HCT116 (cell line): ENCODE data around the gene STT3B. TPM values are rescaled to one million over a fixed set of nuclear protein-coding genes. Genes with fewer than 3 reads are reported as not detected.

Experiments
- ATAC-seq: fragments of 200-7000 bp; cut with Tn5 transposase; 2 replicates; pipeline ENCODE4 v1.9.1; 2020; ENCODE audit warnings: mild to moderate bottlenecking, moderate library complexity
- BruUV-seq: library from RNA; stranded (reverse); fragments of 400-500 nt; replicated peaks from 2 replicates; lab custom pipeline; 2021; lab: Mats Ljungman, UMichigan
- CTCF ChIA-PET: fragments of 300-600 bp; sonication (Branson Sonifier 250); formaldehyde crosslinking; loops from one replicate; lab custom pipeline; 2021; ENCODE audit warnings: antibody characterized with exemption; lab: Charles Lee
- POLR2A ChIA-PET: fragments of 300-600, 350-600 bp; sonication (Branson Sonifier 250); formaldehyde crosslinking; loops from one replicate; lab custom pipeline; 2021; ENCODE audit warnings: antibody characterized with exemption; lab: Charles Lee
- RAD21 ChIA-PET, 2 experiments: fragments of 300-600 bp; sonication (Branson Sonifier 250); formaldehyde crosslinking; loops; one replicate each; lab custom pipeline; 2023; ENCODE audit warnings: low total read pairs in 2 of 2; ENCODE audit not compliant: uncharacterized antibody in 2 of 2, unreplicated experiment in 2 of 2, low non-redundant PET in 1 of 2; lab: Charles Lee
- DNase-seq: peaks from one replicate; pipeline ENCODE4 v3.0.0-alpha.2; 2010; ENCODE audit warnings: low read depth, low spot score
- H2AFZ ChIP-seq: fragments of 200-600 bp; shearing (Covaris generic), sonication (generic); 2 replicates; pipeline ENCODE4 v1.6.1; 2017; ENCODE audit warnings: low read depth, mixed run types, mixed read lengths, antibody characterized with exemption, low read length; ENCODE audit not compliant: poor library complexity, severe bottlenecking
- H3K27ac ChIP-seq: 2 replicates; pipeline ENCODE4 v1.5.1; 2012; ENCODE audit warnings: low read depth, low read length
- H3K27me3 ChIP-seq: fragments of 200-600 bp; sonication (generic); 2 replicates; pipeline ENCODE4 v1.6.1; 2016; ENCODE audit warnings: mixed run types, low read length, mixed read lengths; ENCODE audit not compliant: insufficient read depth
- H3K36me3 ChIP-seq, 2 experiments: fragments of 200-500 bp in 1 of 2; fragments of 200-600 bp in 1 of 2; sonication (Bioruptor generic) in 1 of 2; sonication (generic) in 1 of 2; 2 replicates each; pipeline versions ENCODE4 v1.5.1 to v1.6.1; 2014 to 2016; ENCODE audit warnings: low read length in 2 of 2, inconsistent platforms in 1 of 2, mixed read lengths in 1 of 2, mixed run types in 1 of 2; ENCODE audit not compliant: insufficient read depth in 2 of 2, control insufficient read depth in 1 of 2
- H3K4me1 ChIP-seq, 2 experiments: fragments of 200-600 bp in 1 of 2; sonication (generic) in 1 of 2; 2 replicates each; pipeline versions ENCODE4 v1.5.1 to v1.6.1; 2012 to 2017; ENCODE audit warnings: low read length in 2 of 2, inconsistent platforms in 1 of 2, mild to moderate bottlenecking in 1 of 2, mixed read lengths in 1 of 2, mixed run types in 1 of 2, moderate library complexity in 1 of 2; ENCODE audit not compliant: insufficient read depth in 2 of 2, control insufficient read depth in 1 of 2
- H3K4me2 ChIP-seq: fragments of 200-600 bp; sonication (generic); 2 replicates; pipeline ENCODE4 v1.6.1; 2017; ENCODE audit warnings: mixed run types, low read length, mixed read lengths
- H3K4me3 ChIP-seq, 2 experiments: fragments of 200-600 bp in 1 of 2; sonication (generic) in 1 of 2; replicated peaks in 1 of 2; 2 replicates each; pipeline ENCODE4 v1.5.1; 2011 to 2016; ENCODE audit warnings: low read length in 2 of 2, control low read depth in 1 of 2, low read depth in 1 of 2, mild to moderate bottlenecking in 1 of 2, mixed read lengths in 1 of 2, mixed run types in 1 of 2
- H3K79me2 ChIP-seq: fragments of 200-600 bp; sonication (generic); 2 replicates; pipeline ENCODE4 v1.6.1; 2017; ENCODE audit warnings: mild to moderate bottlenecking, mixed run types, low read length, moderate library complexity, mixed read lengths; ENCODE audit not compliant: insufficient read depth
- H3K9ac ChIP-seq: fragments of 200-600 bp; sonication (generic); 2 replicates; pipeline ENCODE4 v1.6.1; 2016; ENCODE audit warnings: low read length, mixed read lengths
- H3K9me2 ChIP-seq: fragments of 200-600 bp; sonication (generic), shearing (Covaris generic); 2 replicates; pipeline ENCODE4 v1.6.1; 2017; ENCODE audit warnings: mixed run types, mild to moderate bottlenecking, moderate library complexity; ENCODE audit not compliant: insufficient read depth
- H3K9me3 ChIP-seq, 2 experiments: fragments of 200-500 bp in 1 of 2; fragments of 200-600 bp in 1 of 2; sonication (Bioruptor generic) in 1 of 2; sonication (generic) in 1 of 2; 2 replicates each; pipeline ENCODE4 v1.6.1; 2014 to 2017; ENCODE audit warnings: low read length in 2 of 2, mixed read lengths in 2 of 2, inconsistent platforms in 1 of 2, low read depth in 1 of 2, mild to moderate bottlenecking in 1 of 2, mixed run types in 1 of 2, moderate library complexity in 1 of 2; ENCODE audit not compliant: control insufficient read depth in 1 of 2, insufficient read depth in 1 of 2
- H4K20me1 ChIP-seq: fragments of 200-600 bp; sonication (generic), shearing (Covaris generic); 2 replicates; pipeline ENCODE4 v1.6.1; 2017; ENCODE audit warnings: mixed run types, mild to moderate bottlenecking, moderate library complexity; ENCODE audit not compliant: insufficient read depth
- CEBPB ChIP-seq: IDR thresholded peaks from 2 replicates; pipeline ENCODE4 v1.6.1; 2012; ENCODE audit warnings: low read depth
- CTCF ChIP-seq, 3 experiments: fragments of 200-600 bp in 1 of 3; sonication (generic) in 1 of 3; IDR thresholded peaks in 2 of 3; conservative IDR thresholded peaks in 1 of 3; 2 replicates each; pipeline ENCODE4 v1.5.1; 2012 to 2017; ENCODE audit warnings: low read depth in 2 of 3, low read length in 2 of 3, antibody characterized with exemption in 1 of 3, borderline replicate concordance in 1 of 3, control low read depth in 1 of 3, mild to moderate bottlenecking in 1 of 3, mixed read lengths in 1 of 3, mixed run types in 1 of 3, moderate library complexity in 1 of 3; ENCODE audit not compliant: insufficient read depth in 1 of 3
- JUND ChIP-seq: IDR thresholded peaks from 2 replicates; pipeline ENCODE4 v1.6.1; 2012
- intact Hi-C: fragments of 100-400 bp; cut with micrococcal nuclease; formaldehyde crosslinking; loops from 2 replicates; pipeline ENCODE4 v1.10.0; 2022
- total RNA-seq: library from RNA; stranded (reverse); gene quantifications from one replicate; pipeline ENCODE4 v1.2.1, GENCODE V29; 2021; ENCODE audit not compliant: unreplicated experiment
- TF ChIP-seq, protein P1 (sequence below): IDR thresholded peaks from 2 replicates; pipeline ENCODE4 v1.6.1; 2012

STT3B gene
- total RNA-seq, 1 experiment from 2014 or later = 131 TPM

- peaks cover 63% of the 10 kb centered on the region; the same call in 1 of the 2 replicates for H4K20me1 ChIP-seq
- no peak for DNase-seq
Observed at GRCh38 chr3:31559872-31560534, 27.3 kb downstream of the STT3B start.

More at GRCh38 chr3:31559872-31560534, 27.3 kb downstream of the STT3B start:
- no peaks in the 10 kb centered on the region for H3K9me3 ChIP-seq
- CTCF ChIA-PET = no interaction called here
- H3K9ac ChIP-seq = no peak overlapping the region
- no peak overlapping the region for H3K4me3 ChIP-seq
- intact Hi-C loops = no loop called here
- POLR2A ChIA-PET = no interaction called here
- peaks cover 100% of the 10 kb centered on the region for H3K79me2 ChIP-seq
- no peaks in the 10 kb centered on the region for H3K9me2 ChIP-seq
- ATAC-seq = no peak
- H3K27ac ChIP-seq = no peak overlapping the region
- RAD21 ChIA-PET = no interaction called here
- TF ChIP-seq JUND (no peak), CEBPB (no peak), CTCF (IDR thresholded peaks at IDR 0.05 in 2 of 3, conservative IDR thresholded peaks at IDR 0.05 in 1 of 3; ENCODE audit: borderline replicate concordance in 1 of 3, insufficient read depth in 1 of 3, low read depth in 2 of 3, low read length in 2 of 3) (no peak)
- TF ChIP-seq, protein P1, sequence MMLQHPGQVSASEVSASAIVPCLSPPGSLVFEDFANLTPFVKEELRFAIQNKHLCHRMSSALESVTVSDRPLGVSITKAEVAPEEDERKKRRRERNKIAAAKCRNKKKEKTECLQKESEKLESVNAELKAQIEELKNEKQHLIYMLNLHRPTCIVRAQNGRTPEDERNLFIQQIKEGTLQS = no peak
- H3K4me2 ChIP-seq = no peak overlapping the region
- H2AFZ ChIP-seq = no peak overlapping the region
- H3K36me3 ChIP-seq = no peaks in the 10 kb centered on the region
- H3K27me3 ChIP-seq = no peaks in the 10 kb centered on the region
- H3K4me1 ChIP-seq = peaks cover 0 to 12% of the 10 kb centered on the region in 2 experiments; a peak in 1 of 4 replicates
- no TSS peak for BruUV-seq
